ENCODE results near the gene LATS2.

- TF ChIP-seq CTCF (tag by site-specific recombination; IDR thresholded peaks at IDR 0.05): no peak
- TF ChIP-seq YY2 (tag by site-specific recombination; IDR thresholded peaks at IDR 0.05): no peak
- TF ChIP-seq KLF1 (tag by site-specific recombination; IDR thresholded peaks at IDR 0.05): no peak
- TF ChIP-seq ZNF112 (tag by site-specific recombination; IDR thresholded peaks at IDR 0.05): no peak
- no peak for TF ChIP-seq ELK4 (IDR thresholded peaks at IDR 0.05; ENCODE audit: borderline replicate concordance, low read depth, low read length)
- no peak for TF ChIP-seq ZNF560 (tag by site-specific recombination; IDR thresholded peaks at IDR 0.05; ENCODE audit: borderline replicate concordance)
- TF ChIP-seq GLI4 (tag by site-specific recombination; IDR thresholded peaks at IDR 0.05): no peak
- no peak for TF ChIP-seq ZNF561 (tag by site-specific recombination; IDR thresholded peaks at IDR 0.05; ENCODE audit: borderline replicate concordance)
- TF ChIP-seq ZNF184 (tag by site-specific recombination; IDR thresholded peaks at IDR 0.05): no peak
- TF ChIP-seq ZNF146 (tag by site-specific recombination; IDR thresholded peaks at IDR 0.05): no peak
- no peak for TF ChIP-seq ZNF138 (tag by site-specific recombination; IDR thresholded peaks at IDR 0.05; ENCODE audit: borderline replicate concordance)
- no peak for TF ChIP-seq PRDM4 (tag by site-specific recombination; IDR thresholded peaks at IDR 0.05)
- TF ChIP-seq ZNF24 (tag by site-specific recombination; IDR thresholded peaks at IDR 0.05): no peak
- TF ChIP-seq ZBTB44 (tag by site-specific recombination; IDR thresholded peaks at IDR 0.05): no peak
Measured at GRCh38 chr13:21022056-21022979, 39.1 kb downstream of the LATS2 start.

Data from HEK293 (cell line).